ENCODE measurements around the gene ERLEC1.

ERLEC1 gene

DNA sequence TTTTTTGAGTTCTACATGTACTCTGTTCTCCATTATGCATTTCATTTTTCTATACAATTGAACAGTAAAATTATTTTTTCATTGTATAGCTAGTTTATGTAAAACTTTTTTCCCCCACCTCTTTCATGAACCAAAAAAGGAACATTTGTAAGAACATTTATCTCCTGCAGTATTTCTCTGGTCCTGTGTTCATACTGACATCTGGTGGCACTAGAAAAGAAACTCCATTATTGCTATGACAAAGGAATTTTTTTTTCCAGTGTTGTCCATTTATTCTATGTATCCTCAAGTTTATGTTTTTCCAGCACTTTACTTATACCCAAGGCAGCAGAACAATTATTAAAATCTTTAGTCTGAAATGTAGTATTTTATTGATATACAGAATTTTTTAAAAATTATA, 46.7 kb upstream of the ERLEC1 start:
- peaks cover 10% of the 10 kb centered on the region for H3K79me2 ChIP-seq (ENCODE audit: insufficient read depth, low read length)
- no peak overlapping the region for H2AFZ ChIP-seq (ENCODE audit: low read length)
- no peak for TF ChIP-seq EZH2phosphoT487 (IDR thresholded peaks at IDR 0.05; ENCODE audit: borderline replicate concordance)
- peak; percentile 58 for TF ChIP-seq CTCF (conservative IDR thresholded peaks at IDR 0.05; ENCODE audit: low read length)
- H3K9me2 ChIP-seq (replicated peaks; ENCODE audit: low read depth, low read length) = no peaks in the 10 kb centered on the region
- no peak overlapping the region for H3K4me2 ChIP-seq (ENCODE audit: low read depth, low read length, poor library complexity, severe bottlenecking)
- H4K20me1 ChIP-seq (ENCODE audit: insufficient read depth, low read length, poor library complexity, severe bottlenecking) = no peaks in the 10 kb centered on the region
- peaks cover 5% of the 10 kb centered on the region for H3K4me1 ChIP-seq (ENCODE audit: insufficient read depth, low read length, poor library complexity, severe bottlenecking)
- H3K9me3 ChIP-seq (ENCODE audit: insufficient read depth, low read depth, low read length) = no peaks in the 10 kb centered on the region
- no peaks in the 10 kb centered on the region for H3F3A ChIP-seq (ENCODE audit: low read depth)
- H3K36me3 ChIP-seq (ENCODE audit: insufficient read depth, low read length) = peaks cover 22% of the 10 kb centered on the region; the same call in 1 of the 2 replicates
- H3K9ac ChIP-seq (ENCODE audit: low read depth, low read length, poor library complexity, severe bottlenecking) = no peak overlapping the region
- H3K4me3 ChIP-seq (ENCODE audit: low read length, poor library complexity, severe bottlenecking) = no peak overlapping the region
- no peaks in the 10 kb centered on the region for H3K27me3 ChIP-seq (ENCODE audit: insufficient read depth, low read length, poor library complexity, severe bottlenecking)

GRCh38 chr2:53744395-53745065, 42.3 kb upstream of the ERLEC1 start:
- H3K36me3 ChIP-seq (ENCODE audit: insufficient read depth, low read length) = peaks cover 38% of the 10 kb centered on the region
- H4K20me1 ChIP-seq (ENCODE audit: insufficient read depth, low read length, poor library complexity, severe bottlenecking) = no peaks in the 10 kb centered on the region
- H3K9ac ChIP-seq (ENCODE audit: low read depth, low read length, poor library complexity, severe bottlenecking) = no peak overlapping the region
- H3K4me2 ChIP-seq (ENCODE audit: low read depth, low read length, poor library complexity, severe bottlenecking) = no peak overlapping the region
- H3K79me2 ChIP-seq (ENCODE audit: insufficient read depth, low read length) = peaks cover 6% of the 10 kb centered on the region
- no peak overlapping the region for H3K4me3 ChIP-seq (ENCODE audit: low read length, poor library complexity, severe bottlenecking)
- TF ChIP-seq EZH2phosphoT487 (IDR thresholded peaks at IDR 0.05; ENCODE audit: borderline replicate concordance) (no peak), CTCF (conservative IDR thresholded peaks at IDR 0.05; ENCODE audit: low read length) (no peak)
- no peaks in the 10 kb centered on the region for H3K9me3 ChIP-seq (ENCODE audit: insufficient read depth, low read depth, low read length)
- no peaks in the 10 kb centered on the region for H3K9me2 ChIP-seq (replicated peaks; ENCODE audit: low read depth, low read length)
- H2AFZ ChIP-seq (ENCODE audit: low read length) = no peak overlapping the region
- H3F3A ChIP-seq (ENCODE audit: low read depth) = no peaks in the 10 kb centered on the region
- H3K27me3 ChIP-seq (ENCODE audit: insufficient read depth, low read length, poor library complexity, severe bottlenecking) = no peaks in the 10 kb centered on the region
- peaks cover 5% of the 10 kb centered on the region for H3K4me1 ChIP-seq (ENCODE audit: insufficient read depth, low read length, poor library complexity, severe bottlenecking)

- TF ChIP-seq CTCF (conservative IDR thresholded peaks at IDR 0.05; ENCODE audit: low read length) (no peak), EZH2phosphoT487 (IDR thresholded peaks at IDR 0.05; ENCODE audit: borderline replicate concordance) (no peak)
- H3K27me3 ChIP-seq (ENCODE audit: insufficient read depth, low read length, poor library complexity, severe bottlenecking) = no peaks in the 10 kb centered on the region
- no peaks in the 10 kb centered on the region for H3K9me2 ChIP-seq (replicated peaks; ENCODE audit: low read depth, low read length)
- H3K4me1 ChIP-seq (ENCODE audit: insufficient read depth, low read length, poor library complexity, severe bottlenecking) = no peaks in the 10 kb centered on the region
- H3K4me2 ChIP-seq (ENCODE audit: low read depth, low read length, poor library complexity, severe bottlenecking) = no peak overlapping the region
- no peak overlapping the region for H3K9ac ChIP-seq (ENCODE audit: low read depth, low read length, poor library complexity, severe bottlenecking)
- peaks cover 41% of the 10 kb centered on the region for H3K36me3 ChIP-seq (ENCODE audit: insufficient read depth, low read length)
- H3F3A ChIP-seq (ENCODE audit: low read depth) = no peaks in the 10 kb centered on the region
- no peaks in the 10 kb centered on the region for H3K9me3 ChIP-seq (ENCODE audit: insufficient read depth, low read depth, low read length)
- H3K4me3 ChIP-seq (ENCODE audit: low read length, poor library complexity, severe bottlenecking) = no peak overlapping the region
- H3K79me2 ChIP-seq (ENCODE audit: insufficient read depth, low read length) = no peaks in the 10 kb centered on the region
- no peaks in the 10 kb centered on the region for H4K20me1 ChIP-seq (ENCODE audit: insufficient read depth, low read length, poor library complexity, severe bottlenecking)
- H2AFZ ChIP-seq (ENCODE audit: low read length) = no peak overlapping the region
These were observed 36.6 kb upstream of the ERLEC1 start for GRCh38 chr2:53750041-53750768.

Data from Loucy (cell line).